ENCODE measurements around the gene RAX.

The RAX gene

DNA sequence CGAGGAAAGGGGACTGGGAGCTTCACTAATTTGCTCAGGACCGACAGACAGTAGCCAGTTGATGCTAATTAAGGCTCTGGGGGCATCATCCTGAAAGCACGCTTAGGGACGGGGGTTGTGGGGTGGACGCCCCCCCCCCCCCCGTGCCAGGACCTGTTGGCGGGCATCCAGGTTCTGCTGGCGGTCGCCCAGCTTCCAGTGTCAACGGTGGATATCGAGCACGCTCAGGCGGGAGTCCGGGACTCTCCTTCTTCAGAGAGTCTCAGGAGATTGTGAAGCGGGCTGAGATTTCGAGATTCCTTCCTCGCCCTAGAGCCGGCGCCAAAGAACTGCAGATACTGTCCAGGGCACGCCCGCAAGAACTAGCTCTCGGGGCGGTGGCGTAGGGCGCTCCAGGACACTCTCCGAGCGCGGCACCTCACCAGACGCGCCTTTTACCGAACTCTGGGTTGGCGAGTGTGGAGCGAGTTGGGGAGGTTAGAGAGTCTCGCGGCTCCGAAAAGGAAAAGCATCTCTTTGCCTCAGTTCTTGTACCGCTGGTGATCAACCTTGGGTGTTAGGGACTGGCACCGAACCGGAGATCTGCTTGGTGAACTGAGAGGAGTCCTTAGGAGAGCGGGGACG lies 5.6 kb downstream of the RAX start:
- Histone ChIP-seq H3K9me3 (ENCODE audit: insufficient read depth, low read length) (no peaks in the 10 kb centered on the region), H3K9ac (ENCODE audit: low read length) (no peak overlapping the region), H3K79me2 (ENCODE audit: low read length) (no peaks in the 10 kb centered on the region), H3K36me3 (replicated peaks; ENCODE audit: low read depth, low read length) (no peaks in the 10 kb centered on the region), H3K27me3 (ENCODE audit: low read depth, low read length) (peaks cover 10% of the 10 kb centered on the region), H2AFZ (ENCODE audit: low read depth, low read length) (no peak overlapping the region), H3K4me3 (ENCODE audit: low read length) (no peak overlapping the region), H3K4me2 (ENCODE audit: low read length) (no peak overlapping the region), H3K4me1 (ENCODE audit: low read length) (peaks cover 6% of the 10 kb centered on the region; the same call in 1 of the 2 replicates), H3K27ac (ENCODE audit: low read length) (no peak overlapping the region), H4K20me1 (ENCODE audit: insufficient read depth, low read length) (no peaks in the 10 kb centered on the region)
- TF ChIP-seq, protein P1, sequence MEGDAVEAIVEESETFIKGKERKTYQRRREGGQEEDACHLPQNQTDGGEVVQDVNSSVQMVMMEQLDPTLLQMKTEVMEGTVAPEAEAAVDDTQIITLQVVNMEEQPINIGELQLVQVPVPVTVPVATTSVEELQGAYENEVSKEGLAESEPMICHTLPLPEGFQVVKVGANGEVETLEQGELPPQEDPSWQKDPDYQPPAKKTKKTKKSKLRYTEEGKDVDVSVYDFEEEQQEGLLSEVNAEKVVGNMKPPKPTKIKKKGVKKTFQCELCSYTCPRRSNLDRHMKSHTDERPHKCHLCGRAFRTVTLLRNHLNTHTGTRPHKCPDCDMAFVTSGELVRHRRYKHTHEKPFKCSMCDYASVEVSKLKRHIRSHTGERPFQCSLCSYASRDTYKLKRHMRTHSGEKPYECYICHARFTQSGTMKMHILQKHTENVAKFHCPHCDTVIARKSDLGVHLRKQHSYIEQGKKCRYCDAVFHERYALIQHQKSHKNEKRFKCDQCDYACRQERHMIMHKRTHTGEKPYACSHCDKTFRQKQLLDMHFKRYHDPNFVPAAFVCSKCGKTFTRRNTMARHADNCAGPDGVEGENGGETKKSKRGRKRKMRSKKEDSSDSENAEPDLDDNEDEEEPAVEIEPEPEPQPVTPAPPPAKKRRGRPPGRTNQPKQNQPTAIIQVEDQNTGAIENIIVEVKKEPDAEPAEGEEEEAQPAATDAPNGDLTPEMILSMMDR (IDR thresholded peaks at IDR 0.05; ENCODE audit: low read depth, low read length), result no peak
- no peak for TF ChIP-seq EZH2phosphoT487 (IDR thresholded peaks at IDR 0.05; ENCODE audit: low read depth)

DNA sequence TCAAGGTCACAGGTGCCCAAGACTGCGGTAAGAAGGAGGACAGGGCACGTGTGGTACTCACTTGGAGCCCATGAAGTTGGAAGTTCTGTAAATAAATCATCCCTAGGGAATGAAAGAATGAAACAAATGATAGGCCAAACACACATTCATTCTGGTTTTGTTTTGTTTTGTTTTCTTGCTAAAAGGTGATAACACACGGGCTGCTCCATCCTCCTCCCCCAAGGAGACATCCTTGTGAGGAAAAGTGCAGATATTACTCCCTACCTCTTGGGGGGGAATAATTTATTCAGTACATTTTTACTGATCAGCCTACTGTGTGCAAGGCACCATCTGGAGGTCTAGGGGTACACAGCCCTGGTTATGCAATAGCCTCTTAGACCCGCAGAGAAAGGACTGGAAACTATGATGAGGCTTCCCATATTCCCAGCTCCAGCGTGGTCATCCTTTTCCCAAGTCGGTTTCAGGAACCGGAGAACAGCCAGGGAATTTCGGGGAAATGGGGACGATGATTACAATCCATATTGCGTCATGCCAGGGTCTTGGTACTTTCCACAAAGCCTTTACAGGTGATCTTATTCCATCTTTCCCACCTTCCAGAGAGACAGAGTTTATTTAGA lies 6.3 kb downstream of the RAX start:
- no peak overlapping the region for H3K4me3 ChIP-seq (ENCODE audit: low read length)
- no peak overlapping the region for H3K9ac ChIP-seq (ENCODE audit: low read length)
- peaks cover 10% of the 10 kb centered on the region for H3K27me3 ChIP-seq (ENCODE audit: low read depth, low read length)
- peaks cover 6% of the 10 kb centered on the region; the same call in 1 of the 2 replicates for H3K4me1 ChIP-seq (ENCODE audit: low read length)
- H3K4me2 ChIP-seq (ENCODE audit: low read length), result no peak overlapping the region
- TF ChIP-seq, protein P1 (IDR thresholded peaks at IDR 0.05; ENCODE audit: low read depth, low read length), result no peak
- TF ChIP-seq EZH2phosphoT487 (IDR thresholded peaks at IDR 0.05; ENCODE audit: low read depth), result no peak
- H3K79me2 ChIP-seq (ENCODE audit: low read length), result no peaks in the 10 kb centered on the region
- H3K9me3 ChIP-seq (ENCODE audit: insufficient read depth, low read length), result no peaks in the 10 kb centered on the region
- H4K20me1 ChIP-seq (ENCODE audit: insufficient read depth, low read length), result no peaks in the 10 kb centered on the region
- H3K27ac ChIP-seq (ENCODE audit: low read length), result no peak overlapping the region
- H2AFZ ChIP-seq (ENCODE audit: low read depth, low read length), result no peak overlapping the region
- no peaks in the 10 kb centered on the region for H3K36me3 ChIP-seq (replicated peaks; ENCODE audit: low read depth, low read length)

DNA sequence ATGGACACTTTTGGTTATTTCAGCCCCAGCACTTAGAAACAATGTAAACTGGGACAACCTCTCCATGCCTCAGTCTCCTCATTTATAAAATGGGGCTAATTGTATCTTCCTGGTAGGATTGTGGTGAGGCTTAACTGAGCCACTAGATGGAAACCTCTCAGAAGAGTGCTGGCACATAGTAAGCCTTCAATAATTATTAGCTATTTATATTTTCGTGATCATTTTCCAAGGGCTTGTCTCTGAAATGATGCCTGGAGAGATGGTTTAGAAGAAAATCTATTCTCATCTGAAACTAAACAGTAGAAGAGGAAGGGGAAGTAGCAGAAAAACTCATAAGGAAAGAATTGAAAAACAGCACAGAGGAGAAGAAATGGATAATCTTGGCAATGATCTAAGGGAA lies 6.8 kb downstream of the RAX start:
- H3K9me3 ChIP-seq (ENCODE audit: insufficient read depth, low read length), result no peaks in the 10 kb centered on the region
- H3K4me2 ChIP-seq (ENCODE audit: low read length), result no peak overlapping the region
- no peak overlapping the region for H3K4me3 ChIP-seq (ENCODE audit: low read length)
- TF ChIP-seq, protein P1 (IDR thresholded peaks at IDR 0.05; ENCODE audit: low read depth, low read length), result no peak; the same call in 1 of the 2 replicates
- no peak for TF ChIP-seq EZH2phosphoT487 (IDR thresholded peaks at IDR 0.05; ENCODE audit: low read depth)
- H3K79me2 ChIP-seq (ENCODE audit: low read length), result no peaks in the 10 kb centered on the region
- H3K9ac ChIP-seq (ENCODE audit: low read length), result no peak overlapping the region
- no peaks in the 10 kb centered on the region for H3K36me3 ChIP-seq (replicated peaks; ENCODE audit: low read depth, low read length)
- H3K27me3 ChIP-seq (ENCODE audit: low read depth, low read length), result peaks cover 10% of the 10 kb centered on the region
- no peaks in the 10 kb centered on the region for H4K20me1 ChIP-seq (ENCODE audit: insufficient read depth, low read length)
- no peak overlapping the region for H2AFZ ChIP-seq (ENCODE audit: low read depth, low read length)
- peaks cover 6% of the 10 kb centered on the region; the same call in 1 of the 2 replicates for H3K4me1 ChIP-seq (ENCODE audit: low read length)
- no peak overlapping the region for H3K27ac ChIP-seq (ENCODE audit: low read length)

DNA sequence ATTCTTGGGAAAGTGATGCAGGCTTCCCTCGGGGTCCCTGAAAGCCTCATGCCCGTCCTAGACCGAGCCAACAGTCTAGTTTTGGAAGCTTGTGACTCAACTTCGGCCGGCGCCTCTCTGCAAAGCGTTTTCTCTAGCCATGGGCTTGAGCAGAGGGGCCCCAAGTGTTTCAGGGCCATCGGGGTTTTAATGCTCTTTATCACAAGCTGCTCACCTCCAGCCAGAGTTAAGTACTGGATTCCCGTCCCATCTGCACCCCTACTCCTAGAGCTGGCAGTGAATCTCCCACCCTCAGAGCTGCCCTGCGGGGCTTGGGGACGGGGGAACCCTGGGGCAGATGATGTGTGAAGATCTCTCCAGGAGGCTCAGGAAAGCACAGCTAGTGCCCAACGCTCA lies 7.3 kb downstream of the RAX start:
- H2AFZ ChIP-seq (ENCODE audit: low read depth, low read length), result no peak overlapping the region
- no peak for TF ChIP-seq EZH2phosphoT487 (IDR thresholded peaks at IDR 0.05; ENCODE audit: low read depth)
- TF ChIP-seq, protein P1 (IDR thresholded peaks at IDR 0.05; ENCODE audit: low read depth, low read length), result no peak
- no peak overlapping the region for H3K4me3 ChIP-seq (ENCODE audit: low read length)
- H3K4me2 ChIP-seq (ENCODE audit: low read length), result no peak overlapping the region
- H3K27ac ChIP-seq (ENCODE audit: low read length), result no peak overlapping the region
- peaks cover 7% of the 10 kb centered on the region for H3K27me3 ChIP-seq (ENCODE audit: low read depth, low read length)
- no peaks in the 10 kb centered on the region for H4K20me1 ChIP-seq (ENCODE audit: insufficient read depth, low read length)
- no peaks in the 10 kb centered on the region for H3K9me3 ChIP-seq (ENCODE audit: insufficient read depth, low read length)
- H3K36me3 ChIP-seq (replicated peaks; ENCODE audit: low read depth, low read length), result no peaks in the 10 kb centered on the region
- H3K4me1 ChIP-seq (ENCODE audit: low read length), result peaks cover 6% of the 10 kb centered on the region; the same call in 1 of the 2 replicates
- no peaks in the 10 kb centered on the region for H3K79me2 ChIP-seq (ENCODE audit: low read length)
- H3K9ac ChIP-seq (ENCODE audit: low read length), result no peak overlapping the region
